ENCODE data around the gene SLC17A4.

DNA sequence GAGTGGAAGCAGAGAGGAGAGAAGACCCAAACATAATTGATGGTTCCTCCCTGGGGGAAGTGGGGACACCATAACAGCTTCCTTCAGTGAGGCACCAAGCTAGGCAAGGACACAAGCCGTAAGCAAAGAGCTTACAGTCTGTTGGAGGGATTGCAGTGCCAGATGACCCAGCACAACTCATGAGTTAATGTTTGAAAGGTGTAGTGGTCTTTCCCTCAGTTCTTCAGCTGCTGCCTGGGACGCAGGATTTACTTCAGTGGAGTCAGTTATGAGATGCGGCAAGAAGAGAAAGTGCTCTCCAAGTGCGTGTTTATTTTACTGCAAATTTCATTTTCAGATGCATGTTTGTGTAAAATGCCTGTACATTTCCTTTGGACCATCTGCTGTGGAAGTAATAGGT is 38.7 kb upstream of the SLC17A4 start:
- TF ChIP-seq EP300 (IDR thresholded peaks at IDR 0.05) = no peak
- TF ChIP-seq, protein P1, sequence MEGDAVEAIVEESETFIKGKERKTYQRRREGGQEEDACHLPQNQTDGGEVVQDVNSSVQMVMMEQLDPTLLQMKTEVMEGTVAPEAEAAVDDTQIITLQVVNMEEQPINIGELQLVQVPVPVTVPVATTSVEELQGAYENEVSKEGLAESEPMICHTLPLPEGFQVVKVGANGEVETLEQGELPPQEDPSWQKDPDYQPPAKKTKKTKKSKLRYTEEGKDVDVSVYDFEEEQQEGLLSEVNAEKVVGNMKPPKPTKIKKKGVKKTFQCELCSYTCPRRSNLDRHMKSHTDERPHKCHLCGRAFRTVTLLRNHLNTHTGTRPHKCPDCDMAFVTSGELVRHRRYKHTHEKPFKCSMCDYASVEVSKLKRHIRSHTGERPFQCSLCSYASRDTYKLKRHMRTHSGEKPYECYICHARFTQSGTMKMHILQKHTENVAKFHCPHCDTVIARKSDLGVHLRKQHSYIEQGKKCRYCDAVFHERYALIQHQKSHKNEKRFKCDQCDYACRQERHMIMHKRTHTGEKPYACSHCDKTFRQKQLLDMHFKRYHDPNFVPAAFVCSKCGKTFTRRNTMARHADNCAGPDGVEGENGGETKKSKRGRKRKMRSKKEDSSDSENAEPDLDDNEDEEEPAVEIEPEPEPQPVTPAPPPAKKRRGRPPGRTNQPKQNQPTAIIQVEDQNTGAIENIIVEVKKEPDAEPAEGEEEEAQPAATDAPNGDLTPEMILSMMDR (IDR thresholded peaks at IDR 0.05) = no peak

Data from tibial nerve (tissue), 4 donors.